GM10266 (cell line): ENCODE measurements around the gene MYO1B.

Experiments
- DNase-seq: peaks from one replicate; pipeline ENCODE4 v3.0.0; 2012; ENCODE audit errors: extremely low spot score
- TF ChIP-seq, protein P1 (sequence below): IDR thresholded peaks from 2 replicates; pipeline ENCODE4 v1.5.1; 2012; ENCODE audit warnings: mild to moderate bottlenecking, low read depth; ENCODE audit not compliant: control insufficient read depth, insufficient read depth; ENCODE audit errors: missing control alignments

Gene MYO1B

DNA sequence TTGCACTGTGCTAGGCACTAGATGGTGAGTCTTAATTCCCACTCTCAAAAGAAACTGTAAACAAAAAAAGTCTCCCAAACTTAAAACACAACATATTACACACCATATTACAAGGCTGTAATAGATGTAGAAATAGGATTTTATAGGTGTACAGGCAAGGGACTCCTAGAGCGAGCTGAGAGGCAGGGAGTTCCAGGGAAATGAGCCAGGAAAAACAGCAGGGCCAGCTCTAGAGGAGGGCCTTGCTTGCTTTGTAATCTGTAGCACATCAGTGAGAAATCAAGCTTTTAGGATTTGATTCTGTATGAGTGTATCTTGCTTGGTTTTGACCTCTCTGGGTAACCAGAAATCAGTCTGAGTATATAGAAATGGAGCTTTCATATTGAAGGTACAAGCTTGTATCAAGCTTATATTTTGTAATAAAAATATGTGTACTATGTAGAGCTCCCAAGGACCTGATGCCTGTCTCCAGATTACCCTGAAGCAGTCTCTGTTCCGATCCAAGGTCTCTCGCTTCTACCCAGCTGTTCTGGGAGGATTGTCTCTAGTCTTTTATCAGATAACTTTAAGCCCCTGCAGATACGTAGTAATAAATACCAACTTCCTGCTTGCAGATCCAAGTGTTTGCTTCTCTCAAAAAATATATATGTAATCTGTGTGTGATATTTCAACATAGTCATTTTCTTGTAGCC, 73.0 kb downstream of the MYO1B start:
- DNase-seq, result no peak
- TF ChIP-seq, protein P1, sequence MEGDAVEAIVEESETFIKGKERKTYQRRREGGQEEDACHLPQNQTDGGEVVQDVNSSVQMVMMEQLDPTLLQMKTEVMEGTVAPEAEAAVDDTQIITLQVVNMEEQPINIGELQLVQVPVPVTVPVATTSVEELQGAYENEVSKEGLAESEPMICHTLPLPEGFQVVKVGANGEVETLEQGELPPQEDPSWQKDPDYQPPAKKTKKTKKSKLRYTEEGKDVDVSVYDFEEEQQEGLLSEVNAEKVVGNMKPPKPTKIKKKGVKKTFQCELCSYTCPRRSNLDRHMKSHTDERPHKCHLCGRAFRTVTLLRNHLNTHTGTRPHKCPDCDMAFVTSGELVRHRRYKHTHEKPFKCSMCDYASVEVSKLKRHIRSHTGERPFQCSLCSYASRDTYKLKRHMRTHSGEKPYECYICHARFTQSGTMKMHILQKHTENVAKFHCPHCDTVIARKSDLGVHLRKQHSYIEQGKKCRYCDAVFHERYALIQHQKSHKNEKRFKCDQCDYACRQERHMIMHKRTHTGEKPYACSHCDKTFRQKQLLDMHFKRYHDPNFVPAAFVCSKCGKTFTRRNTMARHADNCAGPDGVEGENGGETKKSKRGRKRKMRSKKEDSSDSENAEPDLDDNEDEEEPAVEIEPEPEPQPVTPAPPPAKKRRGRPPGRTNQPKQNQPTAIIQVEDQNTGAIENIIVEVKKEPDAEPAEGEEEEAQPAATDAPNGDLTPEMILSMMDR, result no peak

DNA sequence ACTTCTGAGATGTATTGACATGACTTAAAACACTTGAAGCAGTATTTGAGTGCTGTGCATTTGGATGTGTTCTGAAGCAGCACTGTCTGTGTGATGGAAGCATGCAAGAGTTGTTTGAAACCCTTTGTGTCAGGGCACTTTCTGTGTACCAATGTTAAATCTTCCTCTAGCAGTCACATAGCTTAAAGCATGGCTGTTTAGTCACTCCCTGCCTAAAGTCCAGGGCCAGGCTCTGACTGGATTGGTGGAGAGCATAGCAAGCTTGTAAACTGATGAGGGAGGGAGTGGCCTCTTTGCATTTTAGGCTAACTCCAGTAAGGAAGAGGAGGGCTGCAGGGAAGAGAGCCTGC, 73.5 kb downstream of the MYO1B start:
- TF ChIP-seq, protein P1, result no peak
- DNase-seq, result no peak

DNA sequence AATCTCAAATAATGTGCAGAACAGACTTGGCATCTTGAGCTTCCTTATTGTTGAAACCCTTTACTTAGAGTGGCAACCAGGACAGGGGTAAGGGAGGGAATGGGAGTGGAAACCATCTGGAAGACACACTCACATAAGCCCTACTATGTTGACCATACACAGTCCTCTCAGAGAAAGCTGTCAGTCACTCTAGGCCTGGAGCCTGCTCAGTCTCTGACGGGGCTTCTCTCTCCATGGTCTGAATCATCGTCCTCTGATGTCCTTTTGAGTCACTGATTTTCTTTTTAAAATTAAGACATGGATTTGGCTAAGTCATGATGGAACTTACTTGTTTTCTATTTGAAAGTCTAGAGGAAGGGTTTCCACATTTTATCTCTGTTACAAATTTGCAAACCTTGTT, 74.0 kb downstream of the MYO1B start:
- no peak for DNase-seq
- TF ChIP-seq, protein P1, result no peak

- no peak for DNase-seq
- TF ChIP-seq, protein P1, result no peak
Measured at GRCh38 chr2:191320881-191321280, 75.7 kb downstream of the MYO1B start.

DNA sequence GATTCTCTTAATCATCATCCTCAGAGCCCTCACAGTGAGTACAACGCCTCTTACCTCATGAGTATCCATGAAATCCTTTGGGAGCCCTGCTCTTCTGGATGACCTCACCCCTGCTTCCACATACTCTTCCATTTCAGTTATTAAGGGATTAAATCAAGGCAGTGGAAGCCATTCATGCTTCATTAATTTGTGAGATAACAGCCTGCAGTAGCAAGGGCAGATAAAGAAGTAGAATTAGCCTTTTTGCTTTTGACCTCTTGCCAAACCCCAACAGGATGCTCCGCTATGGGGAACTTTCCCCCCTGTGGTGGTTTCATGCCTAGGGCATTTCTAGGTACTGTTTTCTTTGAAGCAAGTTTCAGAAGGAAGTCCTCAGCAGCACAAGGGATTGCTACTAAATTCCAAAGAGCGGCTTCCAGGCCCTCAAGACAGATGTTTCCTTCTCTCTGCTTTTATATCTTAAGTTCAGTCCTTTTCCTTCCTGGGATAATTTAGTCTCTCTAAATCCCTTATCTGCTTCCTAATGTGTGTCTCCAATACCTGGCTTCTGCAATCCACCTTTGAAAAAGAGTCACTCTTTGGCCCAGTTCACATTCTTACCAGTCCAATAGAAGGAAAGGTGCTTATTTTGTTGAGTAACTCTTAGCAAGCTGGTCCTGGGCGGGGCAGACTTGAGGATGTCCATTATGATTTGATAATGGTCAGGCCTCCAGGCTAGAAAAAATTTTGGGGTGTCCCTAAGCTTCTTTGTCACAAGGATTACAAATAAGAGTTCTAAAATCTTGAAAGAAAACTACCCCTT, 76.9 kb downstream of the MYO1B start:
- DNase-seq, result no peak
- TF ChIP-seq, protein P1, result no peak

- TF ChIP-seq, protein P1, result no peak
Measured at GRCh38 chr2:191322828-191323506, 77.8 kb downstream of the MYO1B start.

DNA sequence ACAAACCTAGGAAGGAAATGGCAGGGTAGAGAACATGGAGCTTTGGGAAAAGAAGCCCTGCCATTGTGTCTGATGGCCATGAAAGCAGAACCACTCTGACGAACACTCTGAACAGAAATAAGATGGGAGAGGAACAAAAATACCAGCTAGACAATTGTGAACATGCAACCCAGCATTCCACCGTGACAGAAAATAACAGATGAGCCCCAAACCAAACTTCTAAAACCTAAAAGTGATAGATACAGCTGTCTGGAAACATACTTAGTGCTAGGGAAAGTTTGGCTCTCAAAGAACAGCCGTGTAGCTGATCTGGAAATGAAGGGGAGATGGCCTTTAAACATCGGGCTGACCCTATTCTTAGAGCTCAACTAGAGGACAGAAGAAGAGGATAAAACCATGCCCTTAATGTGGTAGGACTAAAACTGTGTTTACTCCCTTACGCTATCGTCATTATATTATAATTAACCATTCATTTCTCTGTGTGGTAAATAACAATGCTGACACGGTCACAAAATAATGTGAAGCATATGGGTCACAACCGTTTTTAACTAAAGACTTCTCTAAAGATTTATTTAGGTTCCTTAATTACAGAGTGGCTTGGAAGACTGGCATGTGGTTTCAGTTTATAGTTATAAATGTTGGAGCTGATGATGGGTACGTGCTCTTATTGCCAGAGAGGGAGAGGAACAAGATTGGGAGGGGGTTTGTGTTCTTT, 80.6 kb downstream of the MYO1B start:
- DNase-seq, result no peak
- TF ChIP-seq, protein P1, result no peak

More at GRCh38 chr2:191322828-191323506, 77.8 kb downstream of the MYO1B start:
- no peak for DNase-seq
